Stimulated activated memory B cell treated with anti-CD40 and anti-IgM and Interleukin-4, amounts not matched to agents 10 μg/mL and 1 μg/mL and 100 μg/mL, for 72 hours (primary cell): ENCODE results near the gene ADGB.
"Not testable (repeated sequence)": the region's sequence is repeated elsewhere in the genome, so short reads cannot be mapped to it uniquely, and the experiment has no call there.

ENCODE experiments used
- ATAC-seq: fragments of 150-1000 bp; cut with Tn5 transposase; 2 replicates; pipeline ENCODE4 v1.10.0; 2021
- H3K27ac Mint-ChIP-seq: one replicate; pipeline ENCODE4 v1.8.0; 2022; ENCODE audit warnings: mild to moderate bottlenecking, mixed read lengths
- H3K27me3 Mint-ChIP-seq: one replicate; pipeline ENCODE4 v1.8.0; 2022; ENCODE audit warnings: mixed read lengths
- H3K36me3 Mint-ChIP-seq: one replicate; pipeline ENCODE4 v1.8.0; 2022; ENCODE audit warnings: mixed read lengths
- H3K4me1 Mint-ChIP-seq: one replicate; pipeline ENCODE4 v1.8.0; 2022; ENCODE audit warnings: mixed read lengths
- H3K4me3 Mint-ChIP-seq: one replicate; pipeline ENCODE4 v1.8.0; 2022; ENCODE audit warnings: mild to moderate bottlenecking, moderate library complexity, mixed read lengths
- H3K9me3 Mint-ChIP-seq: one replicate; pipeline ENCODE4 v1.8.0; 2022; ENCODE audit warnings: mixed read lengths

Gene ADGB

GRCh38 chr6:146598772-146599405 lies at the start of gene ADGB:
ADGB (plus strand) TSS chr6:146598972; CDS start chr6:146599041, 69 bp downstream.
- Mint-ChIP-seq H3K36me3 (no peaks in the 10 kb centered on the region), H3K27ac (no peak within 1 kb of the TSS), H3K4me1 (peaks cover 5% of the 10 kb centered on the region), H3K27me3 (peaks cover 24% of the 10 kb centered on the region), H3K9me3 (no peaks in the 10 kb centered on the region), H3K4me3 (no peak within 1 kb of the TSS)
- ATAC-seq = no peak

- no peak for ATAC-seq
- Mint-ChIP-seq H3K9me3 (no peaks in the 10 kb centered on the region), H3K4me1 (no peaks in the 10 kb centered on the region), H3K4me3 (no peak overlapping the region), H3K27ac (no peak overlapping the region), H3K27me3 (no peaks in the 10 kb centered on the region), H3K36me3 (no peaks in the 10 kb centered on the region)
These were observed 47.9 kb upstream of the ADGB start for GRCh38 chr6:146550911-146551310.

DNA sequence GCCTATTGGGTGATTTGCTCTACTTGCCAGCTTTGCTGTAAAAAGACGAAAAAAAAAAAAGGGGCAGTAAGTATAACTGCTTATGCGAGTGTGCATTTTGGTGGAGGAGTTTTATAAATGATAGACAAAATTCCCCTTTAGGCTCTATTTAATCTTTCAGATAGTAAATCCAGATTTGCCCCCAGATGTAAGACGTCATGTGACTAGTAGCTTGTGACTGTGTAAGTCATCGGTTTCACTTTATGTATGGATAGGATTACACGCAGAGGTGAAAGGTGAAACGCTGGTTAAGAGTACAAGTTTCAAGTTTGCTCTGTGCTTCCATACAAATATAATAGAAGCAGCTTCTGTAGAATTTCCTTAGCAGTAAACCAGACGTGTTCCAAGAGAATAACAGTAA lies 47.2 kb upstream of the ADGB start:
- H3K9me3 Mint-ChIP-seq = no peaks in the 10 kb centered on the region
- no peaks in the 10 kb centered on the region for H3K4me1 Mint-ChIP-seq
- ATAC-seq = no peak

GRCh38 chr6:146553377-146554135 lies 45.2 kb upstream of the ADGB start:
- Mint-ChIP-seq H3K4me3 (no peak overlapping the region), H3K9me3 (no peaks in the 10 kb centered on the region), H3K27ac (no peak overlapping the region), H3K4me1 (no peaks in the 10 kb centered on the region), H3K36me3 (no peaks in the 10 kb centered on the region), H3K27me3 (no peaks in the 10 kb centered on the region)
- ATAC-seq = no peak

More for the DNA sequence above, 47.2 kb upstream of the ADGB start:
- Mint-ChIP-seq H3K27ac (no peak overlapping the region), H3K36me3 (no peaks in the 10 kb centered on the region), H3K27me3 (no peaks in the 10 kb centered on the region), H3K4me3 (no peak overlapping the region)

- H3K4me1 Mint-ChIP-seq = no peaks in the 10 kb centered on the region
- H3K27me3 Mint-ChIP-seq = no peaks in the 10 kb centered on the region
- no peaks in the 10 kb centered on the region for H3K9me3 Mint-ChIP-seq
- no peak overlapping the region for H3K27ac Mint-ChIP-seq
- no peak for ATAC-seq
- H3K4me3 Mint-ChIP-seq = no peak overlapping the region
- no peaks in the 10 kb centered on the region for H3K36me3 Mint-ChIP-seq
These were observed 38.2 kb upstream of the ADGB start for GRCh38 chr6:146560607-146561006.

GRCh38 chr6:146566661-146567060 lies 32.1 kb upstream of the ADGB start:
- H3K27me3 Mint-ChIP-seq, H3K9me3 Mint-ChIP-seq, ATAC-seq, H3K4me1 Mint-ChIP-seq, H3K4me3 Mint-ChIP-seq, H3K36me3 Mint-ChIP-seq, H3K27ac Mint-ChIP-seq: not testable (repeated sequence)

GRCh38 chr6:146568619-146569018 lies 30.2 kb upstream of the ADGB start:
- not testable (repeated sequence) for H3K27me3 Mint-ChIP-seq, ATAC-seq, H3K36me3 Mint-ChIP-seq, H3K4me3 Mint-ChIP-seq, H3K4me1 Mint-ChIP-seq, H3K27ac Mint-ChIP-seq, H3K9me3 Mint-ChIP-seq

DNA sequence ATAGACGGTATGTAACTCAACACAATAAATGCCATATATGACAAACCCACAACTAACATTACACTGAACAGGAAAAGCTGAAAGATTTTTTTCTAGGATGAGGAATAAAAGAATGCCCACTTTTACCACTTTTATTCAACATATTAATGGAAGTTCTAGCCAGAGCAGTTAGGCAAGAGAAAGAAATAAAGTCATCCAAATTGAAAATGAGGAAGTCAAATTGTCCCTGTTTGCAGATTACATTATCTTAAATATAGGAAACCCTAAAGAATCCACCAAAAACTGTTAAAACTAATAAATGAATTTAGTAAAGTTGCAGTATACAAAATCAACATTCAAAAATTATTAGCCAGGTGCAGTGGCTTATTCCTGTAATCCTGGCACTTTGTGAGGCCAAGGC lies 24.6 kb upstream of the ADGB start:
- no peak overlapping the region for H3K4me3 Mint-ChIP-seq
- no peak overlapping the region for H3K27ac Mint-ChIP-seq
- no peak for ATAC-seq
- no peaks in the 10 kb centered on the region for H3K27me3 Mint-ChIP-seq
- no peaks in the 10 kb centered on the region for H3K4me1 Mint-ChIP-seq
- H3K36me3 Mint-ChIP-seq = no peaks in the 10 kb centered on the region
- peaks cover 3% of the 10 kb centered on the region for H3K9me3 Mint-ChIP-seq

DNA sequence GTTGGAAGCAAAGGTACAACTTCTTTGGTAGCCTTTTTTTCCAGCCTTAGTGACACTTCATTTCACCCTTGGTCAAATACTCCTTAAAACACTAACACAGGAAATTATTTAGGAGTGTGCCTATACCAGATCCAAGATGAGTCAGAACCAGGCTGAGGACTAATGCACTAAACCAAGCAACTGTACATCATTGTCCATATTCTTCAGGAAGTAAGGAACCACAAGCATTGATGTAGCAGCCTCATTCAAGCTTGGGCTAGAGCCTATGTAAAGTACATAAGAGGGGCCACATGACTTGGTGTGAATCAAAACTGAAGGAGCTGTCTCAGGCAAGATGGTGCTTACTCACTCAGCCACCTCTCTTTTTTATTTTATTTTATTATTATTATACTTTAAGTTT lies 20.7 kb upstream of the ADGB start:
- H3K36me3 Mint-ChIP-seq = no peaks in the 10 kb centered on the region
- no peaks in the 10 kb centered on the region for H3K27me3 Mint-ChIP-seq
- H3K4me1 Mint-ChIP-seq = no peaks in the 10 kb centered on the region
- no peak overlapping the region for H3K27ac Mint-ChIP-seq
- H3K9me3 Mint-ChIP-seq = peaks cover 3% of the 10 kb centered on the region
- ATAC-seq = no peak
- no peak overlapping the region for H3K4me3 Mint-ChIP-seq

DNA sequence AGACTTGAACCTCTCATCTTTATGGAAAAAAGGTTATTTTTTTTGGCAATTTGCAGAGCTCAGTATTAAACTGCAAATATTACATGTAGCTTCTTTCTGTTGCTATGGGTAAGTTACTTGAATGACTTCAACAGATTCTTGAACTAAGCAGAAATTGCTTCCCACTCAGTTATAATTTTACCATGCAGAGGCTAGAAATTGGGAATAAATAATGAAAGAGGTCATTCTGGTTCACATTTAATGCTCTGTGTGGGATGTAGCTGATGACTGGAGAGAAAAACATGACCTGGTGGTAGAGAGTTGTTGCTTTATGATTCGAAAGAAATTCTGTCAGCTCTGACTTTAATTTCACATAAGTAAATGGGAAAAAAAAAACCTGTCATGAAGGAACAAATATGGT lies 16.8 kb upstream of the ADGB start:
- no peaks in the 10 kb centered on the region for H3K9me3 Mint-ChIP-seq
- no peak for ATAC-seq
- H3K27ac Mint-ChIP-seq = no peak overlapping the region

DNA sequence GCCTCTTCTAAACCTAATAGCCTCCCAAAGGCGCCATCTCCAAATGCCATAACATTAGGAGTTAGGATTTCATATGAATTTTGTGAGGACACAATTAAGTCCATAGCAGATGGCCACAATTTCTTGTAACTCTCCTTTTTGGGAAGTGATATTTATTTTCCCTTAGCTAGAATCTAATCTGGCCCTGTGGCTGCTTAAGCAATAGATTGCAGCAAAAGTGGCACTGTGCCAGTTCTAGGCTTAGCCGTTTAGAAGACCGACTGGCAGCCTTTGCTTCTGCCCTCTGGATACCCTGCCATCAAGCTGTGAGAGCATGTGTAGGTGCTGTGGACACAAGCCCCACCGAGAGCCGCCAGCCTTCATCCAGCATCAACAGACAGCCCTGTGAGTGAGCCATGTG lies 15.9 kb upstream of the ADGB start:
- H3K4me1 Mint-ChIP-seq = no peaks in the 10 kb centered on the region
- H3K4me3 Mint-ChIP-seq = no peak overlapping the region
- H3K27me3 Mint-ChIP-seq = no peaks in the 10 kb centered on the region
- no peaks in the 10 kb centered on the region for H3K36me3 Mint-ChIP-seq
- H3K27ac Mint-ChIP-seq = no peak overlapping the region
- no peak for ATAC-seq
- H3K9me3 Mint-ChIP-seq = no peaks in the 10 kb centered on the region

More for the DNA sequence above, 16.8 kb upstream of the ADGB start:
- Mint-ChIP-seq H3K36me3 (no peaks in the 10 kb centered on the region), H3K27me3 (no peaks in the 10 kb centered on the region), H3K4me3 (no peak overlapping the region), H3K4me1 (no peaks in the 10 kb centered on the region)

- Mint-ChIP-seq H3K27me3 (no peaks in the 10 kb centered on the region), H3K9me3 (no peaks in the 10 kb centered on the region), H3K36me3 (no peaks in the 10 kb centered on the region), H3K4me1 (no peaks in the 10 kb centered on the region), H3K27ac (no peak overlapping the region), H3K4me3 (no peak overlapping the region)
- no peak for ATAC-seq
These were observed 14.8 kb upstream of the ADGB start for GRCh38 chr6:146583966-146584365.

DNA sequence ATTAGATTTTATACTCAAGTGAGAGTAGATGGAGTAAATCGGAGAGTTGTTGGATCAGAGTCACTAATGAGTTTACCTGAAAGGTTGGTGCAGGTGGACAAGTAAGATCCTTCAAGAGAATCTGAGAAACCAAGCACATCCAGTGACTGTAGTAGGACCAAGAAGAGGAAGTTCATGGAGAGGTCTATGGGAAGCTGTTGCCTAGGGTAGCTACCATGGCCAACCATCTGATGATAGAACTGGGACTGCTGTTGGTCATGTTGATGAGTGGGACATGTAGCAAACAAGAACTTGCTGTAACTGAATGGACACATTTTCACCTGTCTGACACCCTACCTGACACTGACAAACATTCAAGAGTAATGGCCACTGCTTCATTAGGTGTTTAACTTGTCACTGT lies 11.3 kb upstream of the ADGB start:
- no peak for ATAC-seq
- Mint-ChIP-seq H3K27ac (no peak overlapping the region), H3K9me3 (no peaks in the 10 kb centered on the region), H3K4me1 (no peaks in the 10 kb centered on the region), H3K36me3 (no peaks in the 10 kb centered on the region), H3K4me3 (no peak overlapping the region), H3K27me3 (no peaks in the 10 kb centered on the region)

DNA sequence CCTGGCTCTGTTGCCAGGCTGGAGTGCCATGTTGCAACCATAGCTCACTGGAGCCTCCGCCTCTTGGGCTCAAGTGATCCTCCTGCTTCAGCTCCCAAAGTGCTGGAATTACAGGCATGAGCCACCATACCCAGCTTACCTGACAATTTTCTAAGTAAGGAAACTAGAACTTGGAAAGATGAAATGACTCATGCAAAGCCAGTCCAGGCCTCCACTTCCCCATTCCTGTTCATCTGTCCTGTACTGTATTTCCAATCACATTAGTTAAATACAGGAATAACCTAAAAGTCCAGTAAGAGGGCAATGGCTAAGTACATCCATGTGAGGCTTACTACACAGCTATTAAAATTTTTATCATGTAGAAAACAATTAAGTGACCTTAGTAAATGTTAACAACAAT lies 8.3 kb upstream of the ADGB start:
- H3K9me3 Mint-ChIP-seq = no peaks in the 10 kb centered on the region
- no peaks in the 10 kb centered on the region for H3K36me3 Mint-ChIP-seq
- no peak overlapping the region for H3K27ac Mint-ChIP-seq
- H3K4me1 Mint-ChIP-seq = no peaks in the 10 kb centered on the region
- no peaks in the 10 kb centered on the region for H3K27me3 Mint-ChIP-seq
- ATAC-seq = no peak
- no peak overlapping the region for H3K4me3 Mint-ChIP-seq

DNA sequence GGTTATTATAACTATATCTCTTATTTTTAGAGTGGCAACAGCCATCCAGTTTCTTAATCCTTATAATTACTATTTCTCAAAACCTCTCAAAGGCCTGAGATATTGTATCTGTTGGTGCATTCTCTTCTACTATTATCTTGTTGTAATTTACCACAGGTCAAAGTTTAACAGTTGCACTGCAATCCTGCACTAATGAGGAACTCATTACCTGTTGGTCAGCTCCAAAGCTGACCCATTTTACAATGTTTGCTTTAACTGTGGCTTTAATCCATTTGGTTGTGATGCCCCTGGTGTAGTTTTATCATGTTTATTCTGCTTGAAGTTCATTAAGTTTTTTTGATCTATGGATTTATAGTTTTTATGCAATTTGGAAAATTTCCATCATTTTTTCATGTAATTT lies 6.3 kb upstream of the ADGB start:
- no peak for ATAC-seq
- no peak overlapping the region for H3K27ac Mint-ChIP-seq
- H3K36me3 Mint-ChIP-seq = no peaks in the 10 kb centered on the region
- H3K27me3 Mint-ChIP-seq = no peaks in the 10 kb centered on the region
- no peak overlapping the region for H3K4me3 Mint-ChIP-seq
- no peaks in the 10 kb centered on the region for H3K4me1 Mint-ChIP-seq
- no peaks in the 10 kb centered on the region for H3K9me3 Mint-ChIP-seq

DNA sequence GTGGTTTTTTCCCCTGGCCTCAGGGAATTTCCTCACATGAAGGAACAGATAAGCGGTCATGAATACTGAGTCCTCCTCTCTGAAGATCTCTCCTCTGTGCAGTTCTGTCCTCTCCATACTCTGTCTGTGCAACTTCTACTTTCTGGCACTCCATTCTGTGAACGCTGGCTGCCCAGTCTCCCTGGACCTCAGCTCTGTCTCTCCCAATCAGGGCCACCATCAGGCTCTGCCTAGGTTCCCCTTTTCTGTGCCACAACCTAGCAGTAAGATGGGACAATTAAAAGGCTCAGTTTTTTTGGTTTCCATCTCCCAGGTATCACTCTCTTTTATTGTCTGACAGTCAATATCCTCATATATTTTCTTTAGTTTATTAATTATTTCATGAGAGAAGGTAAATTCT lies 4.8 kb upstream of the ADGB start:
- H3K36me3 Mint-ChIP-seq = no peaks in the 10 kb centered on the region
- H3K4me3 Mint-ChIP-seq = no peak overlapping the region
- H3K4me1 Mint-ChIP-seq = peaks cover 2% of the 10 kb centered on the region
- H3K9me3 Mint-ChIP-seq = no peaks in the 10 kb centered on the region
- ATAC-seq = no peak
- H3K27ac Mint-ChIP-seq = no peak overlapping the region
- peaks cover 7% of the 10 kb centered on the region for H3K27me3 Mint-ChIP-seq
